GM21515 (cell line): Measurements from ENCODE around the gene XPO5.
"Not testable (repeated sequence)": the region's sequence is repeated elsewhere in the genome, so short reads cannot be mapped to it uniquely, and the experiment has no call there.

ENCODE experiments used
- ATAC-seq: cut with Tn5 transposase; IDR thresholded peaks from one replicate; pipeline ENCODE4 v1.9.1; 2021; ENCODE audit not compliant: unreplicated experiment

Gene XPO5

DNA sequence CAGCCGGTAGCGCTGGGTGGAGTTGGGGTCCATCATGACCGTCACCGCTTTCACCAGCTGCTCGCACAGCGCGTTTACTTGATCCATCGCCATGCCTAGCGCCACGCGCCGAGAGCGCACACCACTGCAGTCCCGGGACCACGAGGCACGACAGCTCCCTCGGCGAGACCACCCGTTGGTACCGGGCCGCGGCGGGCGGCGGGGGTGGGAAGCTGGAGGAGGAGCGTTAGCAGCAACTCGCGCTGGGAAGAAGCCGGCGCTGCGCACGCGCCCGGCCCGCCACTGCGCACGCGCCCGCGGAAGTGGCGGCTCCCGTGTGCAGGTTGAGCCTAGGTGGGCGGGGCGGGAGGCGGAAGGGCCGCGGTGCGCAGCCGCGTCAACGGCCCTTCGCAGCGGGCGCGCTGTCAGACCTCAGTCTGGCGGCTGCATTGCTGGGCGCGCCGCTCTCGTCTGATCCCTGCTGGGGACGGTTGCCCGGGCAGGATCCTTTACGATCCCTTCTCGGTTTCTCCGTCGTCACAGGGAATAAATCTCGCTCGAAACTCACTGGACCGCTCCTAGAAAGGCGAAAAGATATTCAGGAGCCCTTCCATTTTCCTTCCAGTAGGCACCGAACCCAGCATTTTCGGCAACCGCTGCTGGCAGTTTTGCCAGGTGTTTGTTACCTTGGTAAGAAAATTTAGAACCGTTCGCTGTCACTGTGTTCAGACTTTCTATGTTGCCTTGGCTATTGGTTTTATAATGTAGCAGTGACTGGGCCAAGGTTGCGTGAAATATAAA lies at the start of gene XPO5, which contains the start of gene POLH:
Gene XPO5 (minus strand): TSS at position 267 of the 780 bp plus-strand sequence. CDS start 174 bp downstream, at position 93.
Gene POLH (plus strand): TSS at position 414 of the 780 bp plus-strand sequence. CDS start 6,135 bp downstream, outside the sequence.
- ATAC-seq: peak; percentile 87

- no peak for ATAC-seq
These were observed 49.7 kb upstream of the XPO5 start for GRCh38 chr6:43625393-43625992.

DNA sequence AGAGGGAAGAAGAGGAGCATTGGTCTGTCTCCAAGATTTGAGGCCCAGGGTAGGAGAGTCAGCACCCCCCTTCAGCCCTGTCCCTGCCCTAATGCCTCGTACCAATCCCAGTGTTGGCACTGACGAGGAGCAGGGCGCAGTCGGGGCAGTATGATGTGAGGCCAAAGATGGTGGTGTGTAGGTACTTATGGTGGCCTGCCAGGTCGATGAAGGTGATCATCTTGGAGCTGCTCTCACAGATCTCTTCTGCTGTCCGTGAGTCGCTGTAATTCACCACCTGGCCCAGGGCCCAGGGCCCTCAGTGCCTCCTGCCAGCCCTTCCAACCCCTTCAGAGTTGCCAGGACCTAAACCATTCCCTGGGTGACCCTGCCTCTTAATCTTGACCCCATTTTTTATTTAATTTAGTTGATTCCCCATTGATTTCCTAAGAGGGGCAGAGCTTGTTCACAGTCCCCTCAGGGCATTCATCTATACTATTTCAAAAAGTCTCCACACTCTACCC lies 49.0 kb upstream of the XPO5 start:
- no peak for ATAC-seq

DNA sequence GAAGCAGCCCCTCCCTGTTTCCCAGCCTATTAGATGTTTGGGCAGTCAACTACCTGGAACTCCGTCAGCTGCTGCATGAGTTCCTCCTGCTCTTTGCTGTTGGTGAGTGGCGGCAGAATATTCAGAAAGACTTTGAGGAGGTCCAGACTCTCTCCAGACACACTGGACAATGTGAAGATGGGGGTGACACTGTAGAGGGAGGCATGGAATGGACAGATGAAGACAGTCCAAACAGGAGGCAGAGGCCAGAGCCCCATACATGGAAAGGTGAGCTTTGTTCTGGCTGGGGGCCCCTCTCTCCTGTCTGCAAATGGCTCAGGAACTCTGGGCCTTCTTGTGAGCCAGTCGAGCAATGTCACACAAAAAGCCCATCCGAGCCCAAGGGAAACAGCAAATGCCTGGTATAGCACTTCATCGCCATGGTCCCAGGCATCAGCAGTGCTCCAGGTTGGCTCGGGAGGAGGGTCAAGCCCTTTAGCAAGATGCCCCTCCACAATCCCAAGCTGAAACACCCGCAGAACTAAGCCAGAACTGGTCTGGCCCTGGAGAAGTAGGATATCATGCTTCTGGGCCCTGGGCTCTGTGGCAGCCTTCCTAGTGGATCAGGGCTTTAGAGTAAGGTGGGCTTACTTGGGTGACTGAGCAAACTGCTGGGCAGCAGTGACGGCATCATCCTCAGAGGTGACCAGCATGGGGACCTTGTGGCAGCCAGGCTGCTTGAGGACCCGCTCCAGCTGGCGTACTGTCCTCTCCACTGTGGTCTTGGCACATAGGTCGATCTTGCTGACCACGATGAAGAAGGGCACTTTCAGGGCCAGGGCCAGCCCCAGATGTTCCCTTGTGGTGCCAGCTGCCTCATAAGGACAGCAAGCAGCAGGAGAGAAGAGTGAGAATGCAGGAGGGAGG lies 48.3 kb upstream of the XPO5 start:
- ATAC-seq: no peak

DNA sequence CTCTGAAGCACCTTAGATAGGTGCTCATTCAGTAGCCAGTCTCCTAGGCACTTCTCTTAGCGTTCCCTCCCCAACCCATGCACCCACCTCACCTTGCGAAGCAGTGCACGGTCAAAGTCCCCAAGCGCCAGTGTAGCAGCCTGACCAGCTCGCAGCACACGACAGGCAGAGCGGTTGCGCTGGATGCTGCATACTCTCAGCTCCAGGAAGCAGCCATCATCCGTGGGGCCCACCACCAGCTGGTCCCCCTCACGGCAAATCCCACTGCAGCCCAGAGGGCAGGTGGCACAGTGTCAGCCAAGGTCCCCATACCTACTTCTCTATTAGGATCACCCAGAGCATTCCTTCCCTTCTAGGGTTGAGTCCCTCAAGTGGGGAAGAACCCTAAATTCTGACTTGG lies 46.7 kb upstream of the XPO5 start:
- no peak for ATAC-seq

- ATAC-seq: no peak
These were observed 46.0 kb upstream of the XPO5 start for GRCh38 chr6:43621836-43622180.

GRCh38 chr6:43621078-43621835 lies 45.4 kb upstream of the XPO5 start:
- no peak for ATAC-seq

- ATAC-seq: no peak
These were observed 41.1 kb upstream of the XPO5 start for GRCh38 chr6:43616725-43617472.

- no peak for ATAC-seq
These were observed 38.5 kb upstream of the XPO5 start for GRCh38 chr6:43614396-43614730.

DNA sequence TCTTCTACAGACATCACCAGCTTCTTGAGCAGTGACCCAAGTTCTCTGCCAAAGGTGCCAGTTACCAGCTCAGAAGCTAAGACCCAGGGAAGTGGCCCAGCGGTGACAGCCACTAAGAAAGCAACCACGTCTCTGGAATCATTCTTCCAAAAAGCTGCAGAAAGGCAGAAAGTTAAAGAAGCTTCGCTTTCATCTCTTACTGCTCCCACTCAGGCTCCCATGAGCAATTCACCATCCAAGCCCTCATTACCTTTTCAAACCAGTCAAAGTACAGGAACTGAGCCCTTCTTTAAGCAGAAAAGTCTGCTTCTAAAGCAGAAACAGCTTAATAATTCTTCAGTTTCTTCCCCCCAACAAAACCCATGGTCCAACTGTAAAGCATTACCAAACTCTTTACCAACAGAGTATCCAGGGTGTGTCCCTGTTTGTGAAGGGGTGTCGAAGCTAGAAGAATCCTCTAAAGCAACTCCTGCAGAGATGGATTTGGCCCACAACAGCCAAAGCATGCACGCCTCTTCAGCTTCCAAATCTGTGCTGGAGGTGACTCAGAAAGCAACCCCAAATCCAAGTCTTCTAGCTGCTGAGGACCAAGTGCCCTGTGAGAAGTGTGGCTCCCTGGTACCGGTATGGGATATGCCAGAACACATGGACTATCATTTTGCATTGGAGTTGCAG lies 38.0 kb upstream of the XPO5 start:
- no peak for ATAC-seq

- ATAC-seq: no peak
These were observed 34.6 kb upstream of the XPO5 start for GRCh38 chr6:43610431-43610830.

DNA sequence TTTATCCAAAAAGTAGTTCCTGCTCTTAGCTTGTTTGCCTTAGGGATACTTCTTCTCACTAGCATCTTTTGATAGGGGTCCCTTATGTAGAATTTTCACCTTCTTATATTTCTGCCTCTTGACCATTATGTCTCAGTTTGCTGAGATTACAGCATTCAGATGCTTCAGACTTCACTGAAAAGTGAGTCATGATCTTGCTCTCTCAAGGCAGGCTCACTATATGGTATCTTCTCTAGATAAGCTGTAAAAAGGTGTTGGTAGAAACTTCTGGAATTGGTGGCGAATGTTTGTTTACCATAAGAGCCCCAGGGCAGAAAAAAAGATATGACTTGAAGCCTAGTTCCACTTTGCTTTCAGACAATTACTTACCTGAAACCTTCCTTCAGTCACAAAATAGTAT lies 33.6 kb upstream of the XPO5 start:
- ATAC-seq: no peak

DNA sequence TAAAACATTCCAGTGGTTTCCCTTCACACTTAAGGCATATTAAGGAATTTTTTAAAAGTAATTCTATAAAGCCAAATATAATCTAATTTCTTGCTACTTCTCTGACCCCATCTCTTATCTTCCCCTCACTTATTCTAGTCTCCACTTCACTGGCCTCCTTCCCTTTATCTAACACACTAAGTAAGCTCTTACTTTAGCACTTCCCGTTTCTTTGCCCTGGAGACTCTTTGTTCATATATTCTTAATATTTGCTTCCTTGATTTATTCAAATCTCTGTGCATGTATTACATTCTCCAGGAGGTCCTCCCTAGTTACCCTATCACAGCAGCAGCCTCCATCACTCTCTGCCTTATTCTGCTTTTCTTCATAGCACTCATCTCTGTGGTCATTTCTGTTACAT lies 33.0 kb upstream of the XPO5 start:
- no peak for ATAC-seq

DNA sequence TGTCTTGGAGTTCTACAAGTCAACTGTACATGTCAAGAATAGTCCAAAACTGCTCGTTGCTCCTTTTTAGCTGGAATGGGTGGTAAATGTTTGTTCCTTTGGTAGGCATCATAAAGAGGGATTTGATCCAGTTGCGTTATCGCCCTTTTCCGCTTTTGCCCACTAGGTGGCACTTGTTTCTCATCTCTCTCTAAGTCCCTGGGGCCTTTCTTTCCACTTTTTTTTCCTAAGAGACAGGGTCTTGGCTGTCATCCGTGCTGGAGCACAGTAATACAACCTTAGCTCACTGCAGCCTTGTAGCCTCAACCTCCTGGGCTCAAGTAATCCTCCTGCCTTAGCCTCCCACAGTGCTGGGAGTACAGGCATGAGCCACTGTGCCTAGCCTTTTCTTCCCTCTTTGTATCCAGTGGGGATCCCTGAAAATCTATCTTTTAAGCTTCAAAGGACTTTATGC lies 32.5 kb upstream of the XPO5 start:
- no peak for ATAC-seq

DNA sequence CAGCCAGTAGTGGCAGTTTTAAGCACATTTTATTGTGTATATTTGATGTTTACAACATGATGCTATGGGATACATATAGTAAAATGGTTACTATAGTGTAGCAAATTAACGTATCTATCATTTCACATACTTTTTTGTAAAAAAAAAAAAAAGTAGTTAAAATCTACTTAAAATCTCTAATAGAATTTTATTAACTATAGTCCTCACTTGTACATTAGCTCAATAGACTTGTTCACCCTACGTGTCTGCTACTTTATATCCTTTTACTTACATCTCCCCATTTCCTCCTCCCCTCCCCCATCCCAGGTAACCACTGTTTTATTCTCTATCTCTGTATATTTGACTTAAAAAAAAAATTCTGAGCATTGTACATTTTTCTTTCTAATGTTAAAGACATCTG lies 30.2 kb upstream of the XPO5 start:
- ATAC-seq: no peak

DNA sequence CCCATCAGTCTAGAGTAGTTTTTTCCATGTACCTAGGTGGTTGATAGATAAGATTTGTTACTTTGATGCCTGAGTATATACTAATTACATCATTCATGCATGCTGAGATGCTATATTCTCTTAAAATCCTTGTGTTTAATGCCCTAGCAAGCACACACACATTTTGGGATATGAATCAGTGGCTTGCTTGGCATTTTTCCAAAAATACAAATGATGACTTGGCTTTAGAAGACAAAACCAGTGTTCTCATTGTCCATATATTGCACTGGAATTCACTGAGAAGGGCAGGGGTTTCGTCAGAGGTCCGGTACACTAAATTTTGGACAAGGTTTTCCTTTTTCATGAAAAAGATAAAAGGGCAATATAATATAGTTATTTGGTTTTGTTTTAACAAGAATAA lies 28.3 kb upstream of the XPO5 start:
- ATAC-seq: no peak

- no peak for ATAC-seq
These were observed 24.8 kb upstream of the XPO5 start for GRCh38 chr6:43600595-43600994.

GRCh38 chr6:43593938-43594337 lies 18.1 kb upstream of the XPO5 start:
- ATAC-seq: no peak

DNA sequence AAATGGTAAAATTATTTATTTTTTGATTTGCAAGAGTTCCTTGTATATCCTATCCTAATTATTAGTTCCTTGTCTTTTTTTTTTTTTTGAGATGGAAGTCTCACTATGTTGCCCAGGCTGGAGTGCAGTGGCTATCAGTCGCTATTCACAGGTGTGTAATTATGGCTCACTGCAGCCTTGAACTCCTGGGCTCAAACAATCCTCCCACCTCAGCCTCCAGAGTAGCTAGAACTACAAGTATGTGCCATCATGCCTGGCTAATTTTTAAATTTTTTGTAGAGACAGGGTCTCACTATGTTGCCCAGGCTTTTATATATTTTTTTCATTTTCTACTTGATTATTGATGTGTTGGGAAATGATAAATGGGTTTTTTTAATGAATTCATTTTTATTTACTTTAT lies 13.7 kb upstream of the XPO5 start:
- not testable (repeated sequence) for ATAC-seq

GRCh38 chr6:43588194-43588593 lies 12.4 kb upstream of the XPO5 start:
- ATAC-seq: no peak
